ENCODE measurements around the gene MGA. TPM values are rescaled to one million over a fixed set of nuclear protein-coding genes. Genes with fewer than 3 reads are reported as not detected.

MGA gene
- total RNA-seq, 2 donors from 2014 or later: 58.5 to 62.6 TPM

GRCh38 chr15:41637086-41637485, 23.1 kb upstream of the MGA start:
- WGBS, 2 experiments (ENCODE audit: insufficient coverage in 1 of 2, insufficient read length in 1 of 2): 69 to 89% methylated on average over 2 of the region's 2 CpGs
- H3K27ac ChIP-seq (ENCODE audit: low read depth, low read length): no peak overlapping the region

GRCh38 chr15:41640985-41641384, 19.2 kb upstream of the MGA start:
- no peak overlapping the region for H3K9ac ChIP-seq (ENCODE audit: extremely low read depth, low read length, poor library complexity, severe bottlenecking)
- no peaks in the 10 kb centered on the region for H3K9me3 Mint-ChIP-seq
- H3K4me3 ChIP-seq (ENCODE audit: low read length): no peak overlapping the region
- no peak overlapping the region for H3K4me3 Mint-ChIP-seq
- H3K36me3 Mint-ChIP-seq (ENCODE audit: low read depth): peaks cover 3% of the 10 kb centered on the region
- H3K36me3 ChIP-seq (ENCODE audit: control insufficient read depth, insufficient read depth, low read length): no peaks in the 10 kb centered on the region
- no peaks in the 10 kb centered on the region for H3K27me3 ChIP-seq (ENCODE audit: control insufficient read depth, insufficient read depth, low read length, poor library complexity, severe bottlenecking)
- no peak overlapping the region for H3K27ac ChIP-seq (ENCODE audit: low read depth, low read length)
- no peak for TF ChIP-seq CTCF (conservative IDR thresholded peaks at IDR 0.05)
- peaks cover 3% of the 10 kb centered on the region for H3K4me1 ChIP-seq (ENCODE audit: control insufficient read depth, insufficient read depth, low read length)
- H3K9me3 ChIP-seq (ENCODE audit: control insufficient read depth, low read length): no peaks in the 10 kb centered on the region
- H3K4me1 Mint-ChIP-seq: peaks cover 9% of the 10 kb centered on the region
- no peak for DNase-seq
- WGBS, 2 experiments (ENCODE audit: insufficient coverage in 1 of 2, insufficient read length in 1 of 2): no CpG with 5 or more reads among the region's 1 CpG
- no peak overlapping the region for H3K27ac Mint-ChIP-seq
- no peaks in the 10 kb centered on the region for H3K27me3 Mint-ChIP-seq (ENCODE audit: insufficient read depth)

More at GRCh38 chr15:41637086-41637485, 23.1 kb upstream of the MGA start:
- DNase-seq: no peak
- Histone ChIP-seq H3K27me3 (ENCODE audit: control insufficient read depth, insufficient read depth, low read length, poor library complexity, severe bottlenecking) (no peaks in the 10 kb centered on the region), H3K4me3 (ENCODE audit: low read length) (no peak overlapping the region), H3K9me3 (ENCODE audit: control insufficient read depth, low read length) (no peaks in the 10 kb centered on the region), H3K9ac (ENCODE audit: extremely low read depth, low read length, poor library complexity, severe bottlenecking) (no peak overlapping the region), H3K36me3 (ENCODE audit: control insufficient read depth, insufficient read depth, low read length) (no peaks in the 10 kb centered on the region), H3K4me1 (ENCODE audit: control insufficient read depth, insufficient read depth, low read length) (peaks cover 8% of the 10 kb centered on the region)
- Mint-ChIP-seq H3K4me3 (no peak overlapping the region), H3K27ac (peak overlapping the region; percentile 89), H3K4me1 (peaks cover 30% of the 10 kb centered on the region), H3K36me3 (ENCODE audit: low read depth) (peaks cover 3% of the 10 kb centered on the region), H3K9me3 (no peaks in the 10 kb centered on the region), H3K27me3 (ENCODE audit: insufficient read depth) (no peaks in the 10 kb centered on the region)
- TF ChIP-seq CTCF (conservative IDR thresholded peaks at IDR 0.05): no peak

- no peak overlapping the region for H3K9ac ChIP-seq (ENCODE audit: extremely low read depth, low read length, poor library complexity, severe bottlenecking)
- Mint-ChIP-seq H3K4me3 (no peak overlapping the region), H3K4me1 (no peaks in the 10 kb centered on the region), H3K9me3 (peaks cover 19% of the 10 kb centered on the region), H3K27me3 (ENCODE audit: insufficient read depth) (peaks cover 2% of the 10 kb centered on the region), H3K27ac (no peak overlapping the region), H3K36me3 (ENCODE audit: low read depth) (peaks cover 5% of the 10 kb centered on the region)
- no peak overlapping the region for H3K27ac ChIP-seq (ENCODE audit: low read depth, low read length)
- no peak for DNase-seq
- H3K4me1 ChIP-seq (ENCODE audit: control insufficient read depth, insufficient read depth, low read length): no peaks in the 10 kb centered on the region
- H3K27me3 ChIP-seq (ENCODE audit: control insufficient read depth, insufficient read depth, low read length, poor library complexity, severe bottlenecking): no peaks in the 10 kb centered on the region
- no peak for TF ChIP-seq CTCF (conservative IDR thresholded peaks at IDR 0.05)
- H3K9me3 ChIP-seq (ENCODE audit: control insufficient read depth, low read length): peaks cover 16% of the 10 kb centered on the region
- no peak overlapping the region for H3K4me3 ChIP-seq (ENCODE audit: low read length)
- H3K36me3 ChIP-seq (ENCODE audit: control insufficient read depth, insufficient read depth, low read length): no peaks in the 10 kb centered on the region
Observed at GRCh38 chr15:41647262-41647661, 12.9 kb upstream of the MGA start.
